Endothelial cell of umbilical vein (primary cell): ENCODE results near the gene MAP2K5. TPM values are rescaled to one million over a fixed set of nuclear protein-coding genes. Genes with fewer than 3 reads are reported as not detected.
"Not testable (repeated sequence)": the region's sequence is repeated elsewhere in the genome, so short reads cannot be mapped to it uniquely, and the experiment has no call there.

Source experiments
- BruUV-seq: library from RNA; stranded (reverse); fragments of 400-500 nt; replicated peaks from 2 replicates; lab custom pipeline; 2021; lab: Mats Ljungman, UMichigan
- CTCF ChIA-PET: fragments of 300-600, 350-600 bp; sonication (Branson Sonifier 250); formaldehyde crosslinking; loops from one replicate; lab custom pipeline; 2021; ENCODE audit warnings: antibody characterized with exemption, inconsistent platforms; lab: Charles Lee
- POLR2A ChIA-PET: fragments of 300-600, 350-600 bp; sonication (Branson Sonifier 250); formaldehyde crosslinking; loops from one replicate; lab custom pipeline; 2021; ENCODE audit warnings: antibody characterized with exemption, inconsistent platforms; lab: Charles Lee
- DNase-seq: peaks from one replicate; pipeline ENCODE4 v3.0.0-alpha.2; 2011; ENCODE audit warnings: low read depth, low spot score
- FAIRE-seq: peaks from 2 replicates; lab custom pipeline; 2011; peaks lifted over from hg19 to GRCh38; lab: Jason Lieb, UNC
- H2AFZ ChIP-seq: 2 replicates; pipeline ENCODE4 v1.6.0; 2012; ENCODE audit warnings: low read depth, low read length, control low read depth, inconsistent platforms
- H3K27ac ChIP-seq: 2 replicates; pipeline ENCODE4 v1.5.1; 2011; ENCODE audit warnings: low read depth, mild to moderate bottlenecking, control low read depth, low read length, moderate library complexity; ENCODE audit not compliant: insufficient read depth
- H3K27me3 ChIP-seq, 2 experiments: 2 replicates each; pipeline versions ENCODE4 v1.6.0 to v1.6.1; 2011; ENCODE audit warnings: low read length in 2 of 2, mixed read lengths in 1 of 2; ENCODE audit not compliant: control insufficient read depth in 2 of 2, insufficient read depth in 2 of 2
- H3K36me3 ChIP-seq, 2 experiments: 2 replicates in 1 of 2; 3 replicates in 1 of 2; pipeline ENCODE4 v1.5.1; 2011; ENCODE audit warnings: low read length in 2 of 2, mild to moderate bottlenecking in 1 of 2, moderate library complexity in 1 of 2; ENCODE audit not compliant: control insufficient read depth in 2 of 2, insufficient read depth in 2 of 2; ENCODE audit errors: extremely low read depth in 1 of 2
- H3K4me1 ChIP-seq: 3 replicates; pipeline ENCODE4 v1.5.1; 2011; ENCODE audit warnings: mild to moderate bottlenecking, low read length; ENCODE audit not compliant: control insufficient read depth, insufficient read depth; ENCODE audit errors: extremely low read depth
- H3K4me2 ChIP-seq: 2 replicates; pipeline ENCODE4 v1.6.1; 2011; ENCODE audit warnings: low read length, control low read depth, mixed read lengths; ENCODE audit not compliant: insufficient read depth
- H3K4me3 ChIP-seq, 3 experiments: fragments of 200-600 bp in 1 of 3; sonication (generic), shearing (Covaris generic) in 1 of 3; replicated peaks in 1 of 3; 2 replicates each; pipeline ENCODE4 v1.5.1; 2011 to 2016; ENCODE audit warnings: control low read depth in 3 of 3, low read length in 3 of 3, mild to moderate bottlenecking in 2 of 3, inconsistent platforms in 1 of 3, low read depth in 1 of 3, moderate library complexity in 1 of 3; ENCODE audit not compliant: insufficient read depth in 1 of 3
- H3K79me2 ChIP-seq: 2 replicates; pipeline ENCODE4 v1.6.0; 2012; ENCODE audit warnings: low read length, inconsistent platforms; ENCODE audit not compliant: control insufficient read depth, insufficient read depth
- H3K9ac ChIP-seq: replicated peaks from 2 replicates; pipeline ENCODE3; 2011; ENCODE audit warnings: low read length, control low read depth; ENCODE audit not compliant: insufficient read depth; ENCODE audit errors: extremely low read depth
- H3K9me1 ChIP-seq: replicated peaks from 3 replicates; pipeline ENCODE4 v1.6.0; 2011; ENCODE audit warnings: mild to moderate bottlenecking, low read length; ENCODE audit not compliant: control insufficient read depth, insufficient read depth; ENCODE audit errors: extremely low read depth
- H3K9me3 ChIP-seq: replicated peaks from 2 replicates; pipeline ENCODE4 v1.5.1; 2012; ENCODE audit warnings: low read length, inconsistent platforms; ENCODE audit not compliant: control insufficient read depth, insufficient read depth
- H4K20me1 ChIP-seq: replicated peaks from 2 replicates; pipeline ENCODE3; 2011; ENCODE audit warnings: mild to moderate bottlenecking, low read length; ENCODE audit not compliant: control insufficient read depth, insufficient read depth; ENCODE audit errors: extremely low read depth
- EZH2 ChIP-seq: IDR thresholded peaks from 2 replicates; pipeline ENCODE4 v1.6.1; 2012; ENCODE audit warnings: borderline replicate concordance, low read depth, mild to moderate bottlenecking, moderate library complexity, low read length, inconsistent platforms; ENCODE audit not compliant: severe bottlenecking
- FOS ChIP-seq: IDR thresholded peaks from 2 replicates; pipeline ENCODE4 v1.6.1; 2011; ENCODE audit warnings: mild to moderate bottlenecking, low read length, moderate library complexity, borderline replicate concordance; ENCODE audit not compliant: insufficient read depth
- GATA2 ChIP-seq: IDR thresholded peaks from 2 replicates; pipeline ENCODE4 v1.7.0; 2011; ENCODE audit warnings: low read depth, mild to moderate bottlenecking, moderate library complexity, mixed read lengths, low read length; ENCODE audit not compliant: insufficient read length, insufficient read depth
- JUN ChIP-seq: IDR thresholded peaks from 2 replicates; pipeline ENCODE4 v1.6.1; 2011; ENCODE audit warnings: borderline replicate concordance, low read depth; ENCODE audit not compliant: insufficient read length, insufficient read depth
- MAX ChIP-seq: IDR thresholded peaks from 2 replicates; pipeline ENCODE4 v1.6.1; 2011; ENCODE audit not compliant: insufficient read depth, insufficient read length
- MYC ChIP-seq: IDR thresholded peaks from one replicate; pipeline ENCODE4 v1.6.1; 2011; ENCODE audit warnings: mild to moderate bottlenecking, low read depth, low read length
- POLR2A ChIP-seq: IDR thresholded peaks from 2 replicates; pipeline ENCODE4 v1.6.1; 2012; ENCODE audit warnings: low read depth, mild to moderate bottlenecking, control low read depth, low read length
- POLR2AphosphoS5 ChIP-seq: IDR thresholded peaks from 2 replicates; pipeline ENCODE4 v1.6.1; 2012; ENCODE audit warnings: low read depth, mild to moderate bottlenecking, control low read depth, low read length, moderate library complexity; ENCODE audit not compliant: insufficient read depth
- dilution Hi-C: fragments of 300-500 bp; cut with MboI; formaldehyde crosslinking; loops from one replicate; pipeline ENCODE4 v1.15.0; 2019; ENCODE audit warnings: low sequenced_read_pairs; ENCODE audit not compliant: extremely low pct_ligation_motif_present
- intact Hi-C: fragments of 100-400 bp; cut with micrococcal nuclease; formaldehyde crosslinking; loops from one replicate; pipeline ENCODE4 v1.10.0; 2022
- polyA plus RNA-seq, 4 experiments: library from polyadenylated mRNA; depleted of rRNA in 3 of 4; stranded (reverse) in 3 of 4; unstranded in 1 of 4; fragments of >200 nt; gene quantifications; 2 replicates each; pipeline versions ENCODE4 v1.2.1 to v1.2.3, GENCODE V29; 2011 to 2012; ENCODE audit warnings: missing spikeins in 1 of 4
- total RNA-seq: library from RNA; stranded (reverse); gene quantifications from 2 replicates; pipeline ENCODE4 v1.2.3, GENCODE V29; 2021
- TF ChIP-seq, protein P1 (sequence below), 2 donors: IDR thresholded peaks; 1 replicate in 1 of 2; 2 replicates in 1 of 2; pipeline ENCODE4 v1.5.1; 2011; ENCODE audit warnings: low read length in 2 of 2, mild to moderate bottlenecking in 2 of 2, moderate library complexity in 2 of 2, control low read depth in 1 of 2, inconsistent platforms in 1 of 2, low read depth in 1 of 2; ENCODE audit not compliant: insufficient read depth in 1 of 2; ENCODE audit errors: extremely low read depth in 1 of 2

The MAP2K5 gene
- total and polyA plus RNA-seq, 2 donors (not counting 3 experiments of a cell fraction or from before 2014, with no cell fraction given) = 4.9 to 24.7 TPM

- Histone ChIP-seq H3K79me2 (no peaks in the 10 kb centered on the region), H3K27ac (no peak overlapping the region), H3K4me1 (no peaks in the 10 kb centered on the region), H3K36me3 (no peaks in the 10 kb centered on the region), H3K4me2 (no peak overlapping the region), H3K9me1 (no peaks in the 10 kb centered on the region), H4K20me1 (no peaks in the 10 kb centered on the region), H3K27me3 (no peaks in the 10 kb centered on the region), H3K9ac (no peak overlapping the region), H2AFZ (no peak overlapping the region), H3K4me3 (no peak overlapping the region), H3K9me3 (no peaks in the 10 kb centered on the region)
- dilution Hi-C loops = no loop called here
- no TSS peak for BruUV-seq
- CTCF ChIA-PET = interaction anchor here (0.9 to 1.7 kb wide), 6 partner anchors 17 to 211 kb away, joined by 3 to 5 read pairs (median 4); no protein-coding TSS in a partner anchor
- no peak for FAIRE-seq
- no peak for DNase-seq
- TF ChIP-seq JUN (no peak), EZH2 (no peak), MAX (no peak), MYC (no peak), POLR2AphosphoS5 (no peak), FOS (no peak), GATA2 (no peak), POLR2A (no peak)
- TF ChIP-seq, protein P1, sequence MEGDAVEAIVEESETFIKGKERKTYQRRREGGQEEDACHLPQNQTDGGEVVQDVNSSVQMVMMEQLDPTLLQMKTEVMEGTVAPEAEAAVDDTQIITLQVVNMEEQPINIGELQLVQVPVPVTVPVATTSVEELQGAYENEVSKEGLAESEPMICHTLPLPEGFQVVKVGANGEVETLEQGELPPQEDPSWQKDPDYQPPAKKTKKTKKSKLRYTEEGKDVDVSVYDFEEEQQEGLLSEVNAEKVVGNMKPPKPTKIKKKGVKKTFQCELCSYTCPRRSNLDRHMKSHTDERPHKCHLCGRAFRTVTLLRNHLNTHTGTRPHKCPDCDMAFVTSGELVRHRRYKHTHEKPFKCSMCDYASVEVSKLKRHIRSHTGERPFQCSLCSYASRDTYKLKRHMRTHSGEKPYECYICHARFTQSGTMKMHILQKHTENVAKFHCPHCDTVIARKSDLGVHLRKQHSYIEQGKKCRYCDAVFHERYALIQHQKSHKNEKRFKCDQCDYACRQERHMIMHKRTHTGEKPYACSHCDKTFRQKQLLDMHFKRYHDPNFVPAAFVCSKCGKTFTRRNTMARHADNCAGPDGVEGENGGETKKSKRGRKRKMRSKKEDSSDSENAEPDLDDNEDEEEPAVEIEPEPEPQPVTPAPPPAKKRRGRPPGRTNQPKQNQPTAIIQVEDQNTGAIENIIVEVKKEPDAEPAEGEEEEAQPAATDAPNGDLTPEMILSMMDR (IDR thresholded peaks at IDR 0.05; ENCODE audit: extremely low read depth in 1 of 2, insufficient read depth in 1 of 2, low read depth in 1 of 2, low read length in 2 of 2) = no peak
- POLR2A ChIA-PET = no interaction called here
- intact Hi-C loops = no loop called here
These were observed 71.2 kb downstream of the MAP2K5 start for GRCh38 chr15:67613708-67614107.

DNA sequence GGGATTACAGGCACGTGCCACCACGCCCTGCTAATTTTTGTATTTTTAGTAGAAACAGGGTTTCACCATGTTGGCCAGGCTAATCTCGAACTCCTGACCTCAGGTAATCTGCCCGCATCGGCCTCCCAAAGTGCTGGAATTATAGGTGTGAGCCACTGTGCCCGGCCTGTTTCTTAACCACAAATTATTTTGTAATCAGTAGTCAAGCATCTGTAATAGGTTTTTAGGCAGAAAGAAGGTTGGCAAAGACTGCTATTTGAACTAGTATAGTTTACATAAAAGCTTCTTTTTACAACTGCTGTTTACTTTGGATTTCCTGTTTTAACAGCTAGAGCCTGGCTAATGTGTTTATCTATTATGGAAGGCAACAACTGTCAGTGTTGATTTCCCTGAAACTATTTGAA, 72.6 kb downstream of the MAP2K5 start:
- CTCF ChIA-PET = interaction anchor here (1.7 kb wide), 1 partner anchor 114 kb away, joined by 4 read pairs; no protein-coding TSS in a partner anchor
- H3K79me2 ChIP-seq, intact Hi-C loops, H3K9ac ChIP-seq, H3K9me1 ChIP-seq, dilution Hi-C loops, BruUV-seq, H3K27me3 ChIP-seq, FAIRE-seq, H3K36me3 ChIP-seq, H3K9me3 ChIP-seq, H3K4me3 ChIP-seq, H3K4me1 ChIP-seq, POLR2A ChIA-PET, H4K20me1 ChIP-seq, H3K27ac ChIP-seq, H2AFZ ChIP-seq, H3K4me2 ChIP-seq, DNase-seq: not testable (repeated sequence)
